Measurements from ENCODE around the gene CCL19. TPM values are rescaled to one million over a fixed set of nuclear protein-coding genes. Genes with fewer than 3 reads are reported as not detected.

CCL19 gene
- total RNA-seq, 1 donor: not detected

DNA sequence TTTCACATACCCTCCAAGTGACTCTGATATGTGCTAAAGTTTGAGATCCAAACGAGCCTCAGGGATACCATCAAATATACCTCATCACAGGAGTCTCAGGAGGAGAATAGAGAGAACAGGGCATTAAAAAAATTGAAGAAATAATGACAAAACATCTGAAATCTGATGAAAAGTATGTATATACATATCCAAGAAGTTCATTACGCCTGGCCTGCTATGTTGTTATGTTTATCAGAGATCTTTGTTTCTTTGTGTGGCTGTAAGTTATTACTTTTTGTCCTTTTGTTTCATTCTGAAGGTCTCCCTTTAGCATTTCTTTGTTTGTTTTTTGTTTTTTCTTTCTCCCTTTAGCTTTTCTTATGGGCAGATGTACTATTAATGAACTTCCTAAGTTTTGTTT, 2.5 kb upstream of the CCL19 start:
- TF ChIP-seq, protein P1, sequence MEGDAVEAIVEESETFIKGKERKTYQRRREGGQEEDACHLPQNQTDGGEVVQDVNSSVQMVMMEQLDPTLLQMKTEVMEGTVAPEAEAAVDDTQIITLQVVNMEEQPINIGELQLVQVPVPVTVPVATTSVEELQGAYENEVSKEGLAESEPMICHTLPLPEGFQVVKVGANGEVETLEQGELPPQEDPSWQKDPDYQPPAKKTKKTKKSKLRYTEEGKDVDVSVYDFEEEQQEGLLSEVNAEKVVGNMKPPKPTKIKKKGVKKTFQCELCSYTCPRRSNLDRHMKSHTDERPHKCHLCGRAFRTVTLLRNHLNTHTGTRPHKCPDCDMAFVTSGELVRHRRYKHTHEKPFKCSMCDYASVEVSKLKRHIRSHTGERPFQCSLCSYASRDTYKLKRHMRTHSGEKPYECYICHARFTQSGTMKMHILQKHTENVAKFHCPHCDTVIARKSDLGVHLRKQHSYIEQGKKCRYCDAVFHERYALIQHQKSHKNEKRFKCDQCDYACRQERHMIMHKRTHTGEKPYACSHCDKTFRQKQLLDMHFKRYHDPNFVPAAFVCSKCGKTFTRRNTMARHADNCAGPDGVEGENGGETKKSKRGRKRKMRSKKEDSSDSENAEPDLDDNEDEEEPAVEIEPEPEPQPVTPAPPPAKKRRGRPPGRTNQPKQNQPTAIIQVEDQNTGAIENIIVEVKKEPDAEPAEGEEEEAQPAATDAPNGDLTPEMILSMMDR (IDR thresholded peaks at IDR 0.05; ENCODE audit: insufficient read depth, low read length): no peak
- no peak overlapping the region for H3K4me3 ChIP-seq (ENCODE audit: low read depth, low read length)
- no peak for DNase-seq (ENCODE audit: low read depth)

GRCh38 chr9:34691936-34692315, 850 bp upstream of the CCL19 start:
- TF ChIP-seq, protein P1 (IDR thresholded peaks at IDR 0.05; ENCODE audit: insufficient read depth, low read length): no peak
- no peak overlapping the region for H3K4me3 ChIP-seq (ENCODE audit: low read depth, low read length)
- DNase-seq (ENCODE audit: low read depth): no peak

DNA sequence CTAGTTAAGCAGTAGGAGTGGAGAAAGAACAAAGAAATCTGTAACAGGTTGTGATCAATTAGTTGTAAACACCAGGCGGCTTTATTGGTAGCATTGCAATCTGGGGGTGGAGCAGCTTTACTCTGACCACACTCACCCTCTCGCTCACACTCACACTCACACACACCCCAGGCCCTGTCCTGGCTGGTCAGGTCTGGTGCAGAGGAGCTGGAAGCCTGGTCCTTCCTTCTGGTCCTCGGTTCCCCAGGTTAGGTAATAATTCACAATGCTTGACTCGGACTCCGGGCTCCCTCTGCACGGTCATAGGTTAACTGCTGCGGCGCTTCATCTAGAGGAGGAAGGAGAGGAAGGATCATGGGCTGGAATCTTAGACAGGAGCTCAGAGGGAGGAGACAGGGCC, 1.6 kb downstream of the CCL19 start:
- H3K4me3 ChIP-seq (ENCODE audit: low read depth, low read length): no peak overlapping the region
- DNase-seq (ENCODE audit: low read depth): no peak
- TF ChIP-seq, protein P1 (IDR thresholded peaks at IDR 0.05; ENCODE audit: insufficient read depth, low read length): no peak

DNA sequence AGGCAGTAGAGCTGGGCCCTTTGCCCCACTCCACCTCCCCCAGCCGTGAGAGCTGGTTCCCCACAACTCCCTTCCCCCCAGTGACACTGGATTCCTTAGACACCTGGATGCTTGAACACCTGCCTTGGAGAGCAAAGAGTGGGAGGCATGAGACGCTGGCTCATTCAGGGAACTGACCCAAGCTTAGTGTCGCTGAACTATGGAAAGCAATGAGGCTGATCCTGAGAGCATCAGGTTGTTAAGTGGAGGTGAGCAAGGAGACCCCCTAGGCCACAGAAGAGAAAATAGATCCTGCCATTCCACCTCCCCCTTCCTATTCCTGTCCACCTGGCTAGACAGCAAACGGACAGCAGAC, 2.0 kb downstream of the CCL19 start:
- no peak for DNase-seq (ENCODE audit: low read depth)
- TF ChIP-seq, protein P1 (IDR thresholded peaks at IDR 0.05; ENCODE audit: insufficient read depth, low read length): no peak
- no peak overlapping the region for H3K4me3 ChIP-seq (ENCODE audit: low read depth, low read length)

DNA sequence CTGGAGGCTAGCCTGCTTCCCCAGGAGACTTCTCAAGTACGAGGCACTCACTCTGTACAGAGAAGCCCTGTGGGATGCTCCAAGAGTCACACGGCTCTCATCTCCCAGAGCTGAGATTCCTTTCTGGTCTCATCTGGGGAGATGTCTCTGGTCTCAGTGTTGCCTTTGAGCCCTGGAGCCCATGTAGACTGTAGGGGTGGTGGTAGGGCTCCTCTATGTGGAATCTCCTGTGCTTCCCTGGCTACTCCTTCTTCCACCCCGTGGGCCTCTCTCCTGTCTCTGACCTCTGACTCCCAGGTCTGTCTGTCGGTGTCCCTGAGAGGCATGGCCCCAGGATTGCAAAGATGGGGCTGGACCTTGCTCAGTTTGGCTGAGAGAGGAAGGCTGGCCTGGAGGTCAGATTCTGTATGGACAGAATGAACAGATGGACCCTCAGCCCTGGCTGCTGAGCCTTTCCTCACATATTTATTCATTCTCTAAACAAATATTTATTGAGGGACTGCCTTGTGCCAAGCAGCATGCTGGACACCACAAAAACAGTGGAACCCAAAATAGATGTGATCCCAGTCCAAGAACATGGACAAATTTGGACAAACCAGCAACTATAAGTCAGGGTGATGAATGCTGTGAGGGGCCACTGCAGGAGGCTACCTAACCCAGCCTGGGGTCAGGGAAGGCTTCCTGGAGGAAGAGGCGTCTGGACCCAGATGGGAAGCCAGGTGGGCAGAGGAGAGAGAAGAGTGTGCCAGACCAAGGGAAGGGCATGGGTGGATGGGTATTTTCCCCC, 2.6 kb downstream of the CCL19 start:
- TF ChIP-seq, protein P1 (IDR thresholded peaks at IDR 0.05; ENCODE audit: insufficient read depth, low read length): no peak
- DNase-seq (ENCODE audit: low read depth): no peak
- H3K4me3 ChIP-seq (ENCODE audit: low read depth, low read length): no peak overlapping the region

DNA sequence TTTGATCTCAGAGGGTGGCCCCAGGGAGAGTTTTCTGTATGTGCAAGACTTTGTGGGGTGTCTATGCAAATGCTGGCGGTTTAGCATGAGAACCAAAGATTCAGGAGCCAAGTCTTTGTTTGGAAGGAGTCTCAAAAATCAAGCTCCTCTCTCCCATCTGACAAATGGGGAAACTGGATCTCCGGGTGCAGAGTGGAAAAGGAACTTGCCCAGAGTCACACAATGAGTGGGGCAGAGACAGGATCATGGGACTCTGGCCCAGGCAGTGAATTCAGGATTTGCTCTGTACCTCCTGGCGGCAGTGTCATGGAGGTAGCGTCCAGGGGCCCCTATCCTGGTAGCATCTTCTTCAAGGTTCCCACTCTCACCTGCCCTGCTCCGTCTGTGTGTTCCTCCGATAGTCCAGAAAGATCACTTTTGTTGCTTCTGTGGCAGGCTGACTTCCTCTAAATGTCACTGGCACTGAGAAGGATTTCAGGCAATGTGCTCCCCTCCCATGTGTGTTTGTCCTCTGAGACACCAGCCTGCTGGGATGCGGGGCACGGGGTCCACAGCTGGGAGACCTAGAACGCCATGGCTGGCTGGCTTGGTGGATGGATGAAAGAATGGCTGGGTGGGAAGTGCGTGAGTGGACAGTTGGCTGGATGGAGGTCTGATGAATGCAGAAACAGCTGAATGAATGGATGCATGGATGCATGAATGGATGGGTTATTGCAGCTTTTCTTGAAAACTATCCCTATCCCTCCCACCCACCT, 3.6 kb downstream of the CCL19 start:
- no peak overlapping the region for H3K4me3 ChIP-seq (ENCODE audit: low read depth, low read length)
- TF ChIP-seq, protein P1 (IDR thresholded peaks at IDR 0.05; ENCODE audit: insufficient read depth, low read length): no peak
- DNase-seq (ENCODE audit: low read depth): no peak

All from fibroblast of the aortic adventitia (primary cell).